CD4-positive, alpha-beta T cell treated with Interleukin-1 beta for 1 hour (primary cell): Measurements from ENCODE around the gene FAM151A.

Source experiments
- DNase-seq, 2 donors: peaks; one replicate each; pipeline ENCODE4 v3.0.0-alpha.2; 2020 to 2022

FAM151A gene

GRCh38 chr1:54603241-54603640 lies 20.1 kb downstream of the FAM151A start:
- no peak for DNase-seq

GRCh38 chr1:54602554-54602953 lies 20.8 kb downstream of the FAM151A start:
- DNase-seq, result no peak

- no peak for DNase-seq
Observed at GRCh38 chr1:54601730-54602129, 21.6 kb downstream of the FAM151A start.

GRCh38 chr1:54600947-54601721 lies 22.2 kb downstream of the FAM151A start:
- DNase-seq, result no peak

DNA sequence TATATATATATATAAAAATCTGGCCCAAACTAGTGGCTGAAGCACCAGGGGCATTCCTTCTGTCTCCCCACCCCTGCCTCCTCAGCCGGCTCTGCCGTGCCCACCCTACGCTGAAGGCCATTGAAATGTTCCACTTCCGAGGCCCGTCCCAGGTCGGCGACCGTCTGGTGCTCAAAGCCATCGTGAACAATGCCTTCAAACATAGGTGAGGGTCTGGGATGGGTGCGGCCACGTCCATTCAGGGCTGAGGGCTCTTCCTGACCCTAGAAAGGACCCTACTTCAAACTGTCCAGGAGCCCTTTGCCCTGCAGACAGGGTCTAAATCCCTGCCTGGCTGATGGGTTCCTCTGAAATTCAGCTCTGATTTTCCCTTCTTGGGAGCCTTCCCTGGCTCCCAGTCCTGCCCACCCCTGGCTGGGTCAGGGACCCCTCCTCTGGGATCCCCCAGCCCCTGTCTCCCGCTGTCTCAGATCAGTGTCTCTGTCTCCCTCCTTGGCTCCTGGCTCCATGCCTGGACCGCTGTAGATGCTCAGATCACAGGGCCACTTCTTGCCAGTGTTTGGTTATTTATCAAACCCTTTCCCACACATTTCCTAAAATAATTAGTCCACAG lies 24.0 kb downstream of the FAM151A start:
- DNase-seq, result no peak

DNA sequence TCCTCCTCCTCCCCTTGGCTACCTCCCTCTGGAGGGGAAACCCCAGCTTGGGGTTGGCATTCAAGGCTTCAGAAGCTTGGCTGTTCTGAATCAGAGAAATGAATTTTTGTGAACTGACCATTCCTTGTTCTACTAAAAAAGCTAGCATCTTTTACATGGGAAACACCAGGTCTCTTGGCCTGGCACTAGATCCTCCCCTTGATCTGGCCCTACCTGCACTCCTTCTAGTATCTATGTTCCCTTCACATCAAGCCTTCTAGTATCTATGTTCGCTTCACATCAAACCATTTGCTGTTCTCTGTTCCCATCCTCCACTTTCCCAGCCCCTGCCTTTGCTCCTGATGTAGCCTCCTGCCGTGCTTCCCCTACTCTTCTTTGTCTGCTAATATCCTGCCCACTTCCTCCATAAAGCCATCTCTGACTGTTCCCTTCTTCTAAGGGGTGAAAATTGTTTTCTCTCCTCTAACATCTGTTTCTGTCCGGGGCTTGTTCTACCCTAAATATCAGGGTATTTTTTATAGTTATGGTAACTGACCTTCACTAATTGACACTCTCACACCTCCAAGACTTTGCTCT lies 25.8 kb downstream of the FAM151A start:
- no peak for DNase-seq

- DNase-seq, result no peak
Observed at GRCh38 chr1:54596756-54597155, 26.6 kb downstream of the FAM151A start.

- no peak for DNase-seq
Observed at GRCh38 chr1:54595956-54596498, 27.3 kb downstream of the FAM151A start.

DNA sequence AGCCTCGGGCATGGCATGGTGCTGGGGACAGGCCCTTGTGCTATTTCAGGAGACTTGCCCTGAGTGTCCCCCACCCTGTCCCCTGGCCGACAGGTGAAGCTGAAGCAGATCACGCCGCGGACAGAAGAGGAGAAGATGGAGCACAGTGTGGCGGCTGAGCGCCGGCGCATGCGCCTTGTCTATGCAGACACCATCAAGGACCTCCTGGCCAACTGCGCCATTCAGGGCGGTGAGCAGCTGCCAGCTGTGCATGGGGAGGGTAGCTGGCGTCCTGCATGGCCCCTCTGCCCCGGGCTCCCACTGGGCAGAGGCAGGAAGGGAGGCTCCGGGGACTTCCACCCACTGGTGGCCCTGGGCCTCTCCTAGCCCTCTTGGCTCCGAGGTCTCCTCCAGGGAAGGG lies 28.9 kb downstream of the FAM151A start:
- DNase-seq, result no peak

DNA sequence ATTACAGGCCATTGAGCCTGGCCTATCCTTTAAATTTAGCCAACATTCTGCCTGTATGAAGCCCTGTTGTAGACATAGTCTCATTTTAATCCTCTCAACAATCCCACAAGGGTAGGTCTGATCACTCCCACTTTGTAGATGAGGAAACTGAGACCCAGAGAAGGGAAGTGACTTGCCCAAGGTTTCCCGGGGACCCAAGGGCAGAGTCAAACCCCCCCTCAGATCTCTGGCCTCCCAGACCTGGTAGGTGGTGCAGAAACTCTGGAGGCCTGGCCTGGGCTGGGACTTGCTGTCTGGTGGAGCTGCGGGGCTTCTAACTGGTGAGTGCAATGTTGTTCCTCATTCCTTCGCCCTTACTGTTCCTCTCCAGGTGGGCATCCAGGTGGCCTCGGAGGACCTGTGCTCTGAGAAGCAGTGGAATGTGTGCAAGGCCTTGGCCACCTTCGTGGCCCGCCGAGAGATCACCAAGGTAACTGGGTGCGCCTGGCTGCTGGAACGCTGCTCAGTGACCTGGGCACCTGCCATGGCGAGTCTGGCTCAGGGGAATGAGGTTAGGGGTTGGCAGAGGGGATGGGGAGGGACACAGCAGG lies 29.7 kb downstream of the FAM151A start:
- DNase-seq, result no peak

DNA sequence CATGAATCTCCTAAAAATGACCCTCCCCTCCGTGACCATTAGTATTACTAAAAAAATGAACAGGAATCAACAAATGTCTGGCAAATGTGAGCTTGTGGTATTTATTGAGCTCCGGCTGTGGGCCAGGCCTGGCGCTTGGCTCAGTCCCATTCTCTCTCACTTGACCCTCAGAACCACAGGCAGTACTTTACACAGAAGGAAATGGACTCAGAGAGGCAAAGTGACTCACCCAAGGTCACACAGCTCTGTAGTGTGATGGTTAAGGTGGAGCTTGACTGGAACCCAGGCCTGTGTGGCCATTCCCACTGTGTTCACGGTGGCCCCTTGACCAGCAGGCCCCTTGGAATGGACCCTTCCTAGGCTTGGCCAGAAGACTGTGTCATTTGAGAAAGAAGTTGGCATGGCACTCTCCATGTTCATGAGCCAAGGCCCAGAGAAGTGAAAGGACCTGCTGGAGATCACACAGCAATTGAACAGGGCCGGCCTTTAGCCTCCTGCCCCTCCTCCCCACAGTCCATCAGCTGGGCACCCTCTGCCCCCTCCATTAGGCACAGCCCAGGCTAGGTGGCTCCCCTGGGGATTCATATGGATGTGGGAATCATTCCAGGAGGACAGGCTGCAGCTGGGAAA lies 32.1 kb downstream of the FAM151A start:
- no peak for DNase-seq

DNA sequence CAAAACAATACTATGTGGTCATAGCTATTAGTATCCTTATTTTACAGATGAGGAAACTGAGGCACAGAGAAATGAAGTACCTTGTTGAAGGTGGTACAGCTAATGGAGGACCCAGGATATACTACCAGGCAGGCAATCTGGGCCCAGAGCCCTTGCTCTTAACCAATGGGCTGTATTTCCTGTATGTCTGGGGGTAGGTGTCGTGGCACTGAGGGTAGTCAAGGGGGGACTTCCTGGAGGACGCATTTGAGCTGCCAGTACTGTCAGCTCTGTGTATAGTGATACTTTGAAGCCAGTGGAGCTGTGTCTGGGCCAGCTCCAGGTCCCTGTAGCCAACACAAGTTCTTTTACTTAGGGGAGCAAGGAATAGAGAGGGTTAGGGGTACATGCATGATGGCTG lies 34.9 kb downstream of the FAM151A start:
- DNase-seq, result no peak

- DNase-seq, result no peak
Observed at GRCh38 chr1:54585181-54586066, 37.9 kb downstream of the FAM151A start.

GRCh38 chr1:54584575-54584974 lies 38.8 kb downstream of the FAM151A start:
- DNase-seq, result no peak

DNA sequence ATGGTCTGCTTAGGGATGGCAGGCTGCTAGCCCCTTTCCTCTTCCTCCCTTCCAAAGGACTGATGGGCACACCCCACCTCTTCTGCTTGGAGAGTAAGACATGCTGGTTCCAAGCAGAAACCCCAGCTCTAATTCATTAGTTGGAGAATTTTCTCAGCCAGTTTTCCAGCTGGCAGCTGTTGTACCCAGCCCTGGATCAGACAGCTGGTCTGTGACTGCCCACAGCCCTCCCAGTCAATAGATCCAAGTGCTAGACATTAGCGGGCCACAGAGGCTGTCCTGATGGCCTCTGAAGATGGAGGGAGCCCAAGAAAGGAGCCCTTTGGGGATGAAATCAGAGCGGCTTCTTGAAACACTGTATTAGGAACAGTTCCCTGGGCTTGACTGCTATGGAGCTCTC lies 39.5 kb downstream of the FAM151A start:
- DNase-seq, result no peak

- DNase-seq, result no peak
Observed at GRCh38 chr1:54583307-54583686, 40.0 kb downstream of the FAM151A start.

- DNase-seq, result no peak
Observed at GRCh38 chr1:54582566-54583306, 40.6 kb downstream of the FAM151A start.

- no peak for DNase-seq
Observed at GRCh38 chr1:54581621-54582035, 41.7 kb downstream of the FAM151A start.

DNA sequence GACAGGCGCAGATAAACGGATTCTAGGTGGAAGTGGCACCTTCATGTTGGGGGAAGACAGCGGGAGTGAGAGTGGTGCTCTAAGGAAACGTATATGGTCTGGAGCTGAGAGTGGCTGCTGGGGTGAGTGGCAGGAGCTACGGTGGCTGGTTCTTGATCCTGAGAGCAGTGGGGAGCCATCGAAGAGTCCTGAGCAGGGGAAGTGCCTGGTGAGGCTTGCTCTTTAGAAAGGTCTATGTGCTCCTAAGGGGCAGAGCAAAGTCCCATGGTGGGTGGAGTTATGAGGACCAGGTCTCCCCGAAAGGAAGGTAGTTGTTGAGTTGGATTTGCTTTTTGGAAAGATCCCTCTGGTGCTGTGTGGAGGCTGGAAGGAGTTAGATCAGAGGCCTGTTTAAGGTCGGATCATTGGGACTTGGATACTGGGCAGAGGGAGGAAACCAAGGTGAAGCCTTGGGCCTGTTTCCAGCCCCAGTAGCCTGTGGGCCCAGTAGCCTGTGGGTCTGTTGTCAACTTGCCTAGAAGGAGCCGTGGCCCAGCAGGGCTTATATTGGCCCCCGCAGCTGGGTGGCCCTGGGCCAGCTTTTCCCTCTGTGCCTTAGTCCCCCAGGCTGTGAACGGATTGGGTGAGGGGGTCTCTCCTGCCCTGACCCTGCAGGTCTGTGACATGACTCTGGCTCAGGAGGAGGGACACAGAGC lies 42.3 kb downstream of the FAM151A start:
- no peak for DNase-seq

DNA sequence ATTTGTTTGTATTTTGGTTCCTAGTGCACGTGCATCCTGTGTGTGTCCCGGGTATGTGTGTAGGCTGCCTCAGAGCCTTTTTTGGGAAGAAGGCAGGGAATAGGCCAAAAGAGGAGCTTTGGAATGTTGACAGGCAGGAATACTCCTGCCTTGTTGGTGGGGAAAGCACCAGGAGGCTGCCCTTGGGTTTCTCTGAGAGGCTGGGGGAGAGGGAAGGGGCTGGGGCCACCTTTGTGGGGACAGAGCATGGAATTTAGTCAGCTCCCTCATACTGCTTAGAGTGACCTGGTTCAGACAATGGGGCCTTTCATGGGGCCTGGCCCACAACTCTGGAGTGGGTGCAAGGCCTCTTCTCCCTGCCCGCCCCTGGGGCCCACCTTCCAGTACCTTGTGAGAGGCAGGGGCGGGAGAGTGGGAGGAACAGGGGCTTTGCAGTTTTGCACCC lies 44.0 kb downstream of the FAM151A start:
- DNase-seq, result no peak

DNA sequence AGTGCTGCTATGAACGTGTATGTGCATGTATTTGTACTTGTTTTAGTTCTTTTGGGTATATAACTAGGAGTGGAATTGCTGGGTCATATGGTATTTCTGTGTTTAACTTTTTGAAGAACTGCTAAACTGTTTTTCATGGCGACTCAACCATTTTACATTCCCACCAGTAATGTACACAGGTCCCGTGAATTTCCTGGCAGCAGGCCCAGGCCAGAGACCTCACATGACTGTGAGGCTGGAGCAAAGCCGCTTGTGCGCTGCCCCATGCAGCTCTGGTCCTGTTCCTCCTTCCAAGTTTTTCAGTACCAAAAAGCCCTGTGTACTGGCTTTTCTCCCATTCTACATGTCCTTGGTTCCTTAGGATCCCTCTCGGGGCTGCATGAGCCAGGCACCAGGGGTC lies 45.7 kb downstream of the FAM151A start:
- DNase-seq, result no peak
